AG10803 (cell line): ENCODE measurements around the gene MYO7B.

Experiments used
- DNase-seq: peaks from one replicate; pipeline ENCODE4 v3.0.0; 2010; ENCODE audit warnings: low read depth
- H3K4me3 ChIP-seq: 2 replicates; pipeline ENCODE4 v1.5.1; 2011; ENCODE audit warnings: mild to moderate bottlenecking, low read length, control low read depth
- TF ChIP-seq, protein P1 (sequence below): conservative IDR thresholded peaks from 2 replicates; pipeline ENCODE4 v1.5.1; 2011; ENCODE audit warnings: mild to moderate bottlenecking, low read length, control low read depth, inconsistent platforms

The MYO7B gene

DNA sequence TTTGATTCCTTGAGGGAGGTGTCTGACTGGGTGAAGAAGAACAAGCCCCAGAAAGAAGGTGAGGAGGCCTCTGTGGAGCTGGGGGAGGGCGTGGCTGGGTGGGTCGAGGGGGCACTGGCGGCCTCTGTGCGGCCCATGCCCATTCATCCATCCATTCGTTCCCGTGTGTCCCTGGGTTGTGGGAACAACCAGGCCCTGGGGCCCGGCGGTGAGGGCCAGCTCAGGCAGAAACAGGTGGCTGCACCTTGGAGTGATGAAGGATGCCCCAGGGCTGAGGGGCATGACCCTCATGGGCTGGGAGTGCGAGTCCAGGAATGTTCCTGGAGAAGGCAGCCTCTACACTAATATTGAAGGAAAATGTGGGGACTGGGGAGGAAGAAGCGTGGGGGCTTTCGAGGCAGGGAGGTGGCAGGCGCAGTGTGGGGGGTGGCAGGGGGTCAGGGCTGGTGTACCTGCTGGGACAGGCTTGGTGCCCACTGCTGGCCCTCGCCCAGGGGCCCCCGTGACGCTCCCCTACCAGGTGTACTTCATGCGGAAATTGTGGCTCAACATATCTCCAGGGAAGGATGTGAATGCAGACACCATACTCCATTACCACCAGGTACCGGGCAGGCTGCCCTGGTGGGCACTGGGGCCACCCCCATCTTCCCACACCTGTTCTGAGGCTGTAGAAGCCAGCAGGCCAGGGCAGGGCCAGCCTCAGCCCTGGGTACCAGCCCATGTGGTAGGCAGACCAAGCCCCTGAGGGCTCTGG is 99.3 kb downstream of the MYO7B start:
- H3K4me3 ChIP-seq: no peak overlapping the region
- no peak for DNase-seq
- TF ChIP-seq, protein P1, sequence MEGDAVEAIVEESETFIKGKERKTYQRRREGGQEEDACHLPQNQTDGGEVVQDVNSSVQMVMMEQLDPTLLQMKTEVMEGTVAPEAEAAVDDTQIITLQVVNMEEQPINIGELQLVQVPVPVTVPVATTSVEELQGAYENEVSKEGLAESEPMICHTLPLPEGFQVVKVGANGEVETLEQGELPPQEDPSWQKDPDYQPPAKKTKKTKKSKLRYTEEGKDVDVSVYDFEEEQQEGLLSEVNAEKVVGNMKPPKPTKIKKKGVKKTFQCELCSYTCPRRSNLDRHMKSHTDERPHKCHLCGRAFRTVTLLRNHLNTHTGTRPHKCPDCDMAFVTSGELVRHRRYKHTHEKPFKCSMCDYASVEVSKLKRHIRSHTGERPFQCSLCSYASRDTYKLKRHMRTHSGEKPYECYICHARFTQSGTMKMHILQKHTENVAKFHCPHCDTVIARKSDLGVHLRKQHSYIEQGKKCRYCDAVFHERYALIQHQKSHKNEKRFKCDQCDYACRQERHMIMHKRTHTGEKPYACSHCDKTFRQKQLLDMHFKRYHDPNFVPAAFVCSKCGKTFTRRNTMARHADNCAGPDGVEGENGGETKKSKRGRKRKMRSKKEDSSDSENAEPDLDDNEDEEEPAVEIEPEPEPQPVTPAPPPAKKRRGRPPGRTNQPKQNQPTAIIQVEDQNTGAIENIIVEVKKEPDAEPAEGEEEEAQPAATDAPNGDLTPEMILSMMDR: no peak

DNA sequence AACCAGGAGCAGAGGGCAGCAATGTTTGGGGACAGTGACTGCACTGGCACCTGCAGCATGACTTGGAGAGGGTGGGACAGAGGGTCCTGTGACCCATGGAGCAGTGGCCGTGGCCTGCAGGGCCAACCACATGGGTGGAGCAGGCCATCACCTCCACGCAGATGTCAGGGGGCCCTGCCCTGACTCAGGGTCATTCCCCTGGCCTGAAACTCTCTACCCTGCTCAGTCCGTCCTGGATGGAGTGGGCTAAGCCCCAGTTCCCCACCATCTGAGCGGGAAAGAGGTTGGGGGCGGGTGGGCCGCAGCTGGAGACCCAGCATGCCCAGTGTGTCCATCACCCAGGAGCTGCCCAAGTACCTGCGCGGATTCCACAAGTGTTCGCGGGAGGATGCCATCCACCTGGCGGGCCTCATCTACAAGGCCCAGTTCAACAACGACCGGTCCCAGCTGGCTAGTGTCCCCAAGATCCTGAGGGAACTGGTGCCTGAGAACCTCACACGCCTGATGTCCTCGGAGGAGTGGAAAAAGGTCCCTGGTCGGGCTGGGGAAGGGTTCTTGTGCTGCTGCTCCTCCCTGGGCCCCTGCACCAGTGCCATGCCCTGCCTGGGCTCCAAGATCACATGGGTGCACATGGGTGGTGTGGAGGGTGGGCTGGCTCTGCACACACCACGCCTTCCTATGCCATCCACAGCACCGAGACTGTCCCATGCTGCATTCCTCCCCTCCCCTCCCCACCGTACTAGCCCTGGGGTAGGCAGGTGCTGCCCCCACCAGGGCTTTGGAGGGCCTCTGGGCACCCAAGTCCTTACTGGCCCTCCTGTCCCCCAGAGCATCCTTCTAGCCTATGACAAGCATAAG is 100.1 kb downstream of the MYO7B start:
- H3K4me3 ChIP-seq: no peak overlapping the region
- TF ChIP-seq, protein P1: no peak
- DNase-seq: no peak

DNA sequence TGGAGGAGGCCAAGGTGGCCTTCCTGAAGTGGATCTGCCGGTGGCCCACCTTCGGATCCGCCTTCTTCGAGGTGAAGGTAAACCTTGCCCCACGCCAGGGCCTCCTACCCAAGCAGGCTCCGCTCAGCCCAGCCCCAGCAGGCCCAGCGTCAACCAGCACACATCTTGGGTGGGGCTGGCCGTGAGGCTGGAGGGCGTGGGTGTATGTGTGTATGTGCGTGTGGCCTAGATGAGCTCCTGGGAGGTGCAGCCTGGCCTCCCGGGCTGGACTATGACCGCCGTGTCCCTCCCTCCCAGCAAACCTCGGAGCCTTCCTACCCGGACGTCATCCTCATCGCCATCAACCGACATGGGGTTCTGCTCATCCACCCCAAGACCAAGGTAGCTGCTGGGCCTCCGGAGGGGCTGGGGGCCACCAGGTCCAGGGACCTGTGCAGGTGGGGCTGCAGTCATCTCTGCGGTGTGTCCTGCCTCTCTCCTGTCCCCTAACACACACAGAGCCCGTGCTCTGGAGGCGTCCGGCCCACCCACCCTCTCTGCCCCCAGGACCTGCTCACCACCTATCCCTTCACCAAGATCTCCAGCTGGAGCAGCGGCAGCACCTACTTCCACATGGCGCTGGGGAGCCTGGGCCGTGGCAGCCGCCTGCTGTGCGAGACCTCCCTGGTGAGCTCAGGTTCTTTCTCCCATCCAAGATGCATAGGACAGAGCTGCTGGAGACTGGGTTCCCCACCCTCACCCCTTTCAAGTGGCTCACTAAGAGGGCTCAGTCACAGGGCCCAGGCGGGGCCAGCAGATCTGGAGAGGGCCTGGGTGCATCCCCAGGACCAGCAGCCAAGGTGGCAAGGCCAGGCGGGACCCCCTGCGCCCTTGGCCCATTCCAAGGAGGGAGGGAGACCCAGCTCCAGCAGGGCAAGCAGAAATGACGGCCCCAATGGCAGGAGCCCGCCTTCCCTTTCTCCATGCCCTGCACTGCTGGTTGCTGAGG is 101.1 kb downstream of the MYO7B start:
- no peak overlapping the region for H3K4me3 ChIP-seq
- no peak for DNase-seq
- TF ChIP-seq, protein P1: no peak

DNA sequence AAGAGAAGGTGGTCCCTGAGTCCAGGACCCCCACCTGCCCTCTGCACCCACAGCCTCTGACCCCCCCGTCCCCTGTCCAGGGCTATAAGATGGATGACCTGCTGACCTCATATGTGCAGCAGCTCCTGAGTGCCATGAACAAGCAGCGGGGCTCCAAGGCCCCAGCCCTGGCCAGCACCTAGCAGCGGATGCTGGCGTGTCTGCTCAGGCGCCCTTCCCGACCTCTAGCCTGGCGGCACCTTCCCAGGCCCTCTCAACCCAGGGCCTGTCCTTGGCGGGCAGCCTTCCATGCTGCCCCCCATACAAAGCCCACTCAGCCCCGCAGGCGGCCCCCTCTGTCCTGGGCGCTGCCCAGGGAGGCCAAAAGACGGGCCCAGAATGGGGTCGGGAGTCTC is 101.8 kb downstream of the MYO7B start:
- H3K4me3 ChIP-seq: no peak overlapping the region
- no peak for DNase-seq
- TF ChIP-seq, protein P1: no peak

- TF ChIP-seq, protein P1: no peak
- peak; percentile 82 for DNase-seq
- H3K4me3 ChIP-seq: no peak overlapping the region
These were observed 102.3 kb downstream of the MYO7B start for GRCh38 chr2:127637725-127638252.

DNA sequence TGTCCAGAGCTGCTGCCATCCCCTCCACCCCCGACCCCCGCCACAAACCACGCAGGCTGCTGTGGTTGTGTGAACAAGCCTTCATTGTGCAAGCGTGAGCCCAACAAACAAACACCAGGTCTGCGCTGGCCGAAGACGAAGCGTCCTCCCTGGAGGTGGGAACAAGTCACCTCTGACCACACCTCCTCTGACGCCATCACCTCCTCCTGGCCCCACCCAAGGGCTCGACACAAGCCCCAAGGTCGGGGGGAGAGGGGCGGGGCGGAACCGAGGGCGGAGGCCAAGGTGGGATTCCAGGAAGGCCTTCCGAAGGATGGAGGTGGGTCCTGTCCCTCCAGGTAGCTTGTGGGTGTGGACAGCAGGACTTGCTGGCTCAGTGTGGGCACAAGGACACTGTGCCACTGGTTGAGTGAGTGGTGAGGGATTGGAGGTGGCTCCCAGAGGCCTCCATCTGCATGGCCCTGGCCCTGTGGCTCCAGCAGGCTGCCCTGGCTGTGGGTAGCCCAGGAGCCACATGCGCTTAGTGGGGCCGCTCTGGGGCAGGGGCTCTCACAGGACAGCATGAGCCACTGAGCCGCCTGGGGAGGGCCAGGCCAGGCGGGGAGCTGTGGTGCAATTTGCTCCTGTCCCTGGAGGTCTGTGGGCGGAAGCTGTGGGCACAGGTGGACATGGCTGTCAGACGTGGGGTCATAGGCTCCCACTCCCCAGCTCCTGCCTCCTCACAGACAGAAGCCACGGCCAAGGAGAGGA is 103.1 kb downstream of the MYO7B start:
- TF ChIP-seq, protein P1: no peak
- H3K4me3 ChIP-seq: no peak overlapping the region
- DNase-seq: peak; percentile 13
